Transverse colon (tissue), 4 donors: ENCODE results near the gene PID1. TPM values are rescaled to one million over a fixed set of nuclear protein-coding genes. Genes with fewer than 3 reads are reported as not detected.

ENCODE experiments used
- DNase-seq: peaks from one replicate; pipeline ENCODE4 v3.0.0-alpha.2; 2019
- H3K27ac ChIP-seq, 4 donors: fragments of 200-600 bp; sonication (generic); 2 replicates each; pipeline ENCODE4 v1.5.1; 2016 to 2018; ENCODE audit warnings: inconsistent platforms in 4 of 4
- H3K27me3 ChIP-seq: fragments of 200-600 bp; sonication (generic); 2 replicates; pipeline ENCODE4 v1.5.1; 2017; ENCODE audit warnings: inconsistent platforms
- H3K36me3 ChIP-seq, 4 donors: fragments of 200-600 bp; sonication (generic); 2 replicates each; pipeline ENCODE4 v1.5.1; 2017 to 2019; ENCODE audit warnings: inconsistent platforms in 4 of 4
- H3K4me1 ChIP-seq, 4 donors: fragments of 200-600 bp; sonication (generic); 2 replicates each; pipeline ENCODE4 v1.5.1; 2017 to 2020; ENCODE audit warnings: inconsistent platforms in 4 of 4
- H3K4me3 ChIP-seq, 4 donors: fragments of 200-600 bp; sonication (generic); 1 replicate in 1 of 4; 2 replicates in 3 of 4; pipeline versions ENCODE4 v1.5.1 to v1.6.1; 2017 to 2019; ENCODE audit warnings: inconsistent platforms in 4 of 4
- H3K9me3 ChIP-seq, 2 donors: fragments of 200-600 bp; sonication (generic); 2 replicates each; pipeline ENCODE4 v1.5.1; 2017 to 2019; ENCODE audit warnings: inconsistent platforms in 2 of 2
- EP300 ChIP-seq: sonication (generic); formaldehyde crosslinking; IDR thresholded peaks from one replicate; pipeline ENCODE4 v1.6.1; 2017; ENCODE audit warnings: antibody characterized with exemption, low read depth
- POLR2A ChIP-seq: fragments of 450-650 bp; IDR thresholded peaks from one replicate; pipeline ENCODE4 v1.6.1; 2016; ENCODE audit warnings: antibody characterized with exemption, mild to moderate bottlenecking, moderate library complexity
- POLR2AphosphoS5 ChIP-seq, 3 donors: sonication (generic); formaldehyde crosslinking; IDR thresholded peaks; one replicate each; pipeline ENCODE4 v1.6.1; 2016; ENCODE audit warnings: antibody characterized with exemption in 3 of 3
- WGBS, 2 donors: methylation state at CpG; one replicate each; pipeline ENCODE4 v1.1.5; 2018; ENCODE audit warnings: low coverage in 1 of 2; 5-methylcytosine and 5-hydroxymethylcytosine counted together
- in situ Hi-C, 4 donors: fragments of 200-750 bp; cut with MboI; loops; one replicate each; pipeline versions ENCODE4 v1.15.0 to v1.15.1; 2017; ENCODE audit warnings: low sequenced_read_pairs in 3 of 4, low pct_ligation_motif_present in 1 of 4, low pct_unique_long_range_greater_than_20kb in 1 of 4
- intact Hi-C: fragments of 100-400 bp; cut with DNase I; formaldehyde crosslinking; loops from one replicate; pipeline ENCODE4 v1.15.1; 2023; ENCODE audit warnings: low total_unique reads
- total RNA-seq, 4 donors: library from RNA; depleted of rRNA; stranded (reverse); fragments of >200 nt; gene quantifications; one replicate each; pipeline ENCODE4 v1.1.0, GENCODE V29; 2016
- TF ChIP-seq, protein P1 (sequence below), 5 experiments: fragments of 200-600 bp in 3 of 5; fragments of 450-650 bp in 2 of 5; sonication (generic) in 3 of 5; IDR thresholded peaks; 1 replicate in 2 of 5; 2 replicates in 3 of 5; pipeline ENCODE4 v1.5.1; 2016 to 2017; ENCODE audit warnings: antibody characterized with exemption in 5 of 5, inconsistent platforms in 3 of 5, mild to moderate bottlenecking in 2 of 5, moderate library complexity in 1 of 5

PID1 gene
- total RNA-seq, 4 donors from 2014 or later = 21.6 to 54.6 (median 27.9) TPM

DNA sequence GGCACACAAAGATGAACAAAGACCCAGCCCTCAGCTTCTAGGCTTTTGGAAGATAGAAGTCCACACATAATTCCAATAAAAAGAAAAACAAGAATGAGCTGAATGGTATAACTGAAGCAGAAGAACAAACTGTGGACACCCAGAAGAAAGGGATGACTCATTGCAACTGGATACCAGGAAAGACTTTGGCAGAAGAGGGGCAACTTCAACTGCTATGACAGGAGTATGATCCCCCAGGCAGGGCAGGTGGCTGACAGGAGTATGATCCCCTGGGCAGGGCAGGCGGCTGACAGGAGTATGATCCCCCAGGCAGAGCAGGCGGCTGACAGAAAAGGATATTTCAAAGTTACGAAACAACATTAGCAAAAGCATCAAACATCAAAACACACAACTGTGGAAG lies 21.6 kb downstream of the PID1 start:
- Histone ChIP-seq H3K27ac (no peak overlapping the region), H3K4me3 (no peak overlapping the region), H3K36me3 (no peaks in the 10 kb centered on the region), H3K27me3 (no peaks in the 10 kb centered on the region), H3K4me1 (no peaks in the 10 kb centered on the region), H3K9me3 (no peaks in the 10 kb centered on the region)
- intact Hi-C loops = no loop called here
- in situ Hi-C loops = no loop called here
- no peak for DNase-seq
- 96 to 100% methylated on average over 1 to 3 of the region's 3 CpGs for WGBS, 2 donors
- TF ChIP-seq EP300 (no peak), POLR2AphosphoS5 (IDR thresholded peaks at IDR 0.05) (no peak), POLR2A (no peak)
- TF ChIP-seq, protein P1, sequence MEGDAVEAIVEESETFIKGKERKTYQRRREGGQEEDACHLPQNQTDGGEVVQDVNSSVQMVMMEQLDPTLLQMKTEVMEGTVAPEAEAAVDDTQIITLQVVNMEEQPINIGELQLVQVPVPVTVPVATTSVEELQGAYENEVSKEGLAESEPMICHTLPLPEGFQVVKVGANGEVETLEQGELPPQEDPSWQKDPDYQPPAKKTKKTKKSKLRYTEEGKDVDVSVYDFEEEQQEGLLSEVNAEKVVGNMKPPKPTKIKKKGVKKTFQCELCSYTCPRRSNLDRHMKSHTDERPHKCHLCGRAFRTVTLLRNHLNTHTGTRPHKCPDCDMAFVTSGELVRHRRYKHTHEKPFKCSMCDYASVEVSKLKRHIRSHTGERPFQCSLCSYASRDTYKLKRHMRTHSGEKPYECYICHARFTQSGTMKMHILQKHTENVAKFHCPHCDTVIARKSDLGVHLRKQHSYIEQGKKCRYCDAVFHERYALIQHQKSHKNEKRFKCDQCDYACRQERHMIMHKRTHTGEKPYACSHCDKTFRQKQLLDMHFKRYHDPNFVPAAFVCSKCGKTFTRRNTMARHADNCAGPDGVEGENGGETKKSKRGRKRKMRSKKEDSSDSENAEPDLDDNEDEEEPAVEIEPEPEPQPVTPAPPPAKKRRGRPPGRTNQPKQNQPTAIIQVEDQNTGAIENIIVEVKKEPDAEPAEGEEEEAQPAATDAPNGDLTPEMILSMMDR (IDR thresholded peaks at IDR 0.05) = no peak

DNA sequence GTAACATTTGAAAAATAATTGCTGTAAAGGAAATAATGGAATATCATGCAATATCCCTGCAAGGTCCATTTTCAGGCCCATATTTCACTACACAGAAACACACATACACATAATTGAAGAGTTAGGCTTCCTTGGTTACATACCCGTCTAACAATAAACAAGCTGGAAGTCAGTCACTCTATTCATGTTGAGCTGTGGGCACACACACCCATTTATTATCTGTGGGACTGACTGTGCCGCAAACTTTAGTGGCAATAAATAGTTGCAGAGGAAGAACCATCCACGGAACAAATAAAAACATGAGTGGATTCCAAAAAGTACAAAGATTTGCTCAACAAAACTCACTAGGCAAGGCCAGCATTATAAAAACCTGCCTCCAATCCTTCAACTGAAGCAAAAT lies 24.8 kb downstream of the PID1 start:
- in situ Hi-C loops = no loop called here
- TF ChIP-seq EP300 (no peak), POLR2AphosphoS5 (IDR thresholded peaks at IDR 0.05) (no peak), POLR2A (no peak)
- TF ChIP-seq, protein P1 (IDR thresholded peaks at IDR 0.05) = no peak

DNA sequence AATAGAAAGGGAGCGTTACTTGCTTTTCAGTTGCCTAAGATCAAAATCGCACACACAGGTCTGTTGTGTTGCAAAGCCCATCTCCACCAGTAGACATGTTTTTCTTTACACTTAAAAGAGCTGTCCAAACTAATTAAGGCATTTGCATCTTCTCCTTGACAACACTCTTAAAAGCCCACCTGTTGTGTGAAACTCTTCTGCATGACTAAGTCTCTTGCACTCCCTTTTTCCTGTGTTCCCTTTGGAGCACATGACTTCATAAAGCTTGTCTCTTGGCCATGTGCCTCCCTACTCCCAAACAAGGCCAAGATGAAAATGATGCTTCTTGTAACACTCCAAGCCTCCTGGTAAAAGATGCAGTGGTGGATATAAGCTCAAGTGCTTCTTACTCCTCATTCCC lies 26.1 kb downstream of the PID1 start:
- DNase-seq = no peak
- peaks cover 0 to 12% of the 10 kb centered on the region in 2 donors for H3K9me3 ChIP-seq
- in situ Hi-C loops (no loop called here), intact Hi-C loops (no loop called here)
- H3K4me3 ChIP-seq = no peak overlapping the region
- H3K36me3 ChIP-seq = no peaks in the 10 kb centered on the region
- no peak overlapping the region for H3K27ac ChIP-seq
- WGBS, 2 donors = 86 to 95% methylated on average over 2 of the region's 2 CpGs
- TF ChIP-seq POLR2AphosphoS5 (IDR thresholded peaks at IDR 0.05) = no peak
- no peaks in the 10 kb centered on the region for H3K4me1 ChIP-seq
- no peaks in the 10 kb centered on the region for H3K27me3 ChIP-seq

More for the DNA sequence above, 24.8 kb downstream of the PID1 start:
- H3K36me3 ChIP-seq = no peaks in the 10 kb centered on the region
- intact Hi-C loops = no loop called here
- H3K4me1 ChIP-seq = no peaks in the 10 kb centered on the region
- H3K4me3 ChIP-seq = no peak overlapping the region
- WGBS, 2 donors = 47 to 54% methylated on average over 3 of the region's 3 CpGs
- H3K27ac ChIP-seq = no peak overlapping the region
- peaks cover 0 to 2% of the 10 kb centered on the region in 2 donors for H3K9me3 ChIP-seq
- no peak for DNase-seq
- H3K27me3 ChIP-seq = no peaks in the 10 kb centered on the region

DNA sequence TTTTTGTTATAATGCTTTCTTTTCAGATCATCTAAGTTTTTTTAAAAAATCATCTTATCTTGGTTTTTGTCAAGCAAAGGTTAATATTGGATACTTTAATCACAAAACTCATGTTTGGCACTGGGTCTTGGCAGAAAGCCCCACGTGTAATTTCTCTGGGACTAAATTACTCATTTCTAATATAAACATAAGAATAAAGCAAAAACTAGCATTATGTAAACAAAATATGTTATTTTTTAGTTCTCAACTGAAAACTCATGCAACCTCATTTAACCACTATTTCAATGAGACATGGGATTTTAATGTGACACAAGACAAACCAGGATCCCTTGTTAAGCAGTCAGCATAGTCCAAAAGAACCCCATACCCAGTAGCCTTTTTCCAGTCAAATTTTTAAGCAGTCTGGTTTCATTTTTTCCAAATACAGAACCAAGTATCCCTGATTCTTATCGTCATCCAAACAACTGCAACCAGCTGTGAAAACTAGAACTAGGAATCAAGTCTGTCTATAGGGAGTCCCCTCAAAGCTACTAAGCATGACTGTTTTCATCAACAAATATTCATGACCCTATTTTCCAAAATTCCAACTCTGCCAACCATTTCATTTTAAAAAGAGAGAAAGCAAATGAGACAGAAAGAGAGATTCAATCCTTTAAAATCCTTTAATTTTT lies 27.1 kb downstream of the PID1 start:
- in situ Hi-C loops (no loop called here), intact Hi-C loops (no loop called here)
- H3K9me3 ChIP-seq = peaks cover 0 to 12% of the 10 kb centered on the region in 2 donors
- TF ChIP-seq, protein P1 (IDR thresholded peaks at IDR 0.05) = no peak
- TF ChIP-seq POLR2AphosphoS5 (IDR thresholded peaks at IDR 0.05) (no peak), POLR2A (no peak), EP300 (no peak)
- no peaks in the 10 kb centered on the region for H3K4me1 ChIP-seq
- H3K27ac ChIP-seq = no peak overlapping the region
- WGBS, 2 donors = 59 to 66% methylated on average over 2 of the region's 2 CpGs
- H3K36me3 ChIP-seq = no peaks in the 10 kb centered on the region
- no peak for DNase-seq
- H3K27me3 ChIP-seq = no peaks in the 10 kb centered on the region
- H3K4me3 ChIP-seq = no peak overlapping the region

DNA sequence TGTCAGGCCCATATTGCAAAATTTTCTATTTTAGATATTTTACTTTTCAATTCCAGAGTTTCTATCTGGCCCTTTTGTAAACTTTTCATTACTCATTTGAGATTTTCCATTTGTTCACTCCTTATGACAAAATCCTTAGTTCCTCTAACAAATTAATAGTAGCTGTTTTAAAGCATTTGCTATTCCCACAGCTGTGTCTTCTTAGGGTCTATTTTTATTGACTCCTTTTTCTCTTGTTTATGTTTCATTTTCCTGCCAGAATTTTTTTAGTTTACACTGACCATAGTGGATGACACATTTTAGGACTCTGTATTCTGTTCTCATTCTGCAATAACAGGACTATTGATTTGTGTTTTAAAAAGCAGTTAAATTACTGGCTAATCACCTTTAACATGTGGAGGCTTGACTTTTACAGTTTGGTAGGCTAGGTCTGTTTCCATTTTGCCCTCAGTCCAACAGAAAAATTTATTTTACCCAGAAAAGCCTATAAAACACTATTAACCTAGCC lies 30.0 kb downstream of the PID1 start:
- TF ChIP-seq POLR2AphosphoS5 (IDR thresholded peaks at IDR 0.05) (no peak), POLR2A (no peak), EP300 (no peak)
- TF ChIP-seq, protein P1 (IDR thresholded peaks at IDR 0.05) = no peak
- no peak for DNase-seq
- no peaks in the 10 kb centered on the region for H3K27me3 ChIP-seq
- in situ Hi-C loops = no loop called here
- no peaks in the 10 kb centered on the region for H3K36me3 ChIP-seq
- no peak overlapping the region for H3K4me3 ChIP-seq
- intact Hi-C loops = no loop called here
- H3K9me3 ChIP-seq = peaks cover 0 to 12% of the 10 kb centered on the region in 2 donors
- H3K4me1 ChIP-seq = no peaks in the 10 kb centered on the region
- no peak overlapping the region for H3K27ac ChIP-seq
